ENCODE results near the gene TMEM123. TPM values are rescaled to one million over a fixed set of nuclear protein-coding genes. Genes with fewer than 3 reads are reported as not detected.

TMEM123 gene
- total and polyA plus RNA-seq, 2 of the 8 experiments (the other 6 are each of a cell fraction or from before 2014, with no cell fraction given), result 75.5 to 80.1 TPM

DNA sequence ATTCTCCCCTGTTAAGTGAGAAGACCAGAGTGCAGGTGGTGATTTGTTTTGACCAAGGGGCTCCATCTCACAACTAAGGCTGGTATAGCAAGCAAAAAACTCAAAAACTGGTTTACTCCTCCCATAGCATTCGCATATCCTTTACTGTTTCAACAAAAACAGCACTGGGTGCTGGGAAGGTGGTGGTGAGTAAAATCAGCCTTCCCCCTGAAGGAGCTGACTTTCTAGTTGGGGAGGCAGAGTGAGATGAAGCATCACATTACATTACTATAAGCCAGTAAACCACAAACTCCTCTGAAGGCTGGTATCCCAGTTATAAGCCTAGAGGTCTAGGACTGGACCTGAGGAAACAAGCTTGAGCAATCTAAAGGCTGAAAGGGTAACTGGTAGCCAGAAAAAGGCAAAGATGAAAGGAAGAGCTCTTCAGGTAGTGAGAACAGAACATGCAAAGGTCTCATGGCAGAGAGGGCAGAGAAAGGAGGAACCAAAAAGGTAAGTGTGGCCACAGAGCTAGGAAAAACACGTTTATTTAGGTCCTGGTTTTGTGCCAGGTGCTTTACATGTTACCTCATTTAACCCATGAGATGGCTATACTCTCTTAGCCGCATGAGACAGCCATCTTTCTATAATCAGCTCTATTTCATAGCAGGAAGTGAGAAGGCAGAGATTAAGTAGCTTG is 22.3 kb downstream of the TMEM123 start (continued):
- TF ChIP-seq, protein P1, sequence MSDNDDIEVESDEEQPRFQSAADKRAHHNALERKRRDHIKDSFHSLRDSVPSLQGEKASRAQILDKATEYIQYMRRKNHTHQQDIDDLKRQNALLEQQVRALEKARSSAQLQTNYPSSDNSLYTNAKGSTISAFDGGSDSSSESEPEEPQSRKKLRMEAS (IDR thresholded peaks at IDR 0.05), result no peak
